ENCODE measurements around the gene OBSCN.

DNA sequence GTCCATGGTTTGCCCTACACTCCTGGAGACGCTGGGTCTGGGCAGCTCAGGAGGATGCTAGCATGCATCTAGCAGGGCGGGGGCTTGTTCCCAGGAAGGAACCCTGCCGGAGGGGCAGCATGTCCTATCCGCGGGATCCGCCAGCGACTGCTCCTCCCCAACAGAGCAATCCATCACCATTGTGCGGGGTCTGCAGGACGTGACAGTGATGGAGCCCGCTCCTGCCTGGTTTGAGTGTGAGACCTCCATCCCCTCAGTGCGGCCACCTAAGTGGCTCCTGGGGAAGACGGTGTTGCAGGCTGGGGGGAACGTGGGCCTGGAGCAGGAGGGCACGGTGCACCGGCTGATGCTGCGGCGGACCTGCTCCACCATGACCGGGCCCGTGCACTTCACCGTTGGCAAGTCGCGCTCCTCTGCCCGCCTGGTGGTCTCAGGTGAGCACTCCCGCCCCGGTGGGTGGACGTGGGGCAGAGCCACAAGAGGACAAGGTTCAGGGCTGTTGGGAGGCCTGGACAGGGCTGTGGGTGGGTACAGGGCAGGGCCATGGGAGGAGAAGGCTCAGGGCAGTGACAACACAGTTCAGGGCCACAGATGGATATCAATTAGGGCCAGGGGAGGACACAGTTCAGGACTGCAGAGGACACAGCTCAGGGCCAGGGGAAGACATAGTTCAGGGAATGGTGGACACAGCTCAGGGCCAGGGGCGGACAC, 71.3 kb downstream of the OBSCN start:
- TF ChIP-seq CTCF (IDR thresholded peaks at IDR 0.05) (no peak), POLR2A (IDR thresholded peaks at IDR 0.05) (no peak), POLR2AphosphoS5 (IDR thresholded peaks at IDR 0.05) (no peak), EP300 (IDR thresholded peaks at IDR 0.05) (no peak)

All from suprapubic skin (tissue), 4 donors.